ENCODE measurements around the gene PTPRM. TPM values are rescaled to one million over a fixed set of nuclear protein-coding genes. Genes with fewer than 3 reads are reported as not detected.

Gene PTPRM
- total RNA-seq, 2 donors from 2014 or later: 12.3 to 15.9 TPM

DNA sequence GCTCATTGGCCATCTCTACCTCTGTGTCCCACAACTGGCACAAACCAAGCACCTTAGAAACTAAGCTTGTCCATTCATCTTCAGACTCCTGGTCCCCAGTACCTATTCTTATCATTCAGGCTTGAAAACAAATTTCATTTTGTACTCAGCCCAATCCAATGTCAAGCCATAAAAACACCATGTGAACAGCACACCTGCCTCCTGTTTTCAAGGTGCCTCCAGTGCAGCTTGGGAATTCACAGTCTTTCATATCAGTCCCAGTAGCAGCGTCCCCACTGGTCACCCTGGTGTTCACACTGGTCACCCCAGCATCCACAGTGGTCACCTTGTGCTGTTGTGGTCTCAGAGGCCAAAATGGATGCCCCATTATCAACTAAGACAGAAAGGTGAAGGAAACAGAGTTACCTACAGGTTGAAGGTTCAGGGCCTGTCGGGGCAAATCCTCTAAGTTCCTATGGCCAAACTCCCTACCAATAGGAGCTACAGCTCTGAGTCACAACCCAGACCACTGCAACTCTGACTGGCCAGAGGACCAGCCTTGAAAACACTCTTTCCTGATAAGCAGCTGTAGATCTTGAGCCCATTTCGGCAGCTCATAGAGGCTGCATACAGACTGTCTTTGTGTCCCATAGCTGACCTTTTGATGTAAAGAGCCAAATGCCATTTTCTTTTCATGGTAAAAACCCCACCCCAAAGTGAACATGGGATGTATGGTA lies 782.6 kb downstream of the PTPRM start:
- ATAC-seq: no peak
- intact Hi-C loops (cut with DNase I, micrococcal nuclease): no loop called here
- no peak for DNase-seq

DNA sequence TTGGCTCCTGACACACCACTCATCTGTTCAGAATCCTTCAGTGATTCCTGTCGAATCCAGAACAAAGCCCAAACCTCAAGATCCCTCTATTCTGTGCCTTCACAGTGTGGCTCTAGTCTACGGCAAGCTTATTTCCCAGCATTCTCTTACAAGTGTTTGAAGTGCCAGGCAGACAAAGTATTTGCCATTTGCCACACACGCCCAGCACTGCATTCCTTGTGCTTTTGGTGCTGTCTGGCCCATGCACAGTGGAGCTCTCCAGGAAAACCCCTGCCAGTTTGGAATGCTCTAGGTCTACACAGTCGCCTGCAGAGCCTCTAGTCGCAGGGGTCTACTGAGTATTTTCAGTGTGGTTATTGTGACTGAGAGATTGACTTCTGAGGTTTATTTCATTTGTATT lies 783.5 kb downstream of the PTPRM start:
- intact Hi-C loops (cut with DNase I, micrococcal nuclease): no loop called here
- DNase-seq (no peak), ATAC-seq (no peak)

DNA sequence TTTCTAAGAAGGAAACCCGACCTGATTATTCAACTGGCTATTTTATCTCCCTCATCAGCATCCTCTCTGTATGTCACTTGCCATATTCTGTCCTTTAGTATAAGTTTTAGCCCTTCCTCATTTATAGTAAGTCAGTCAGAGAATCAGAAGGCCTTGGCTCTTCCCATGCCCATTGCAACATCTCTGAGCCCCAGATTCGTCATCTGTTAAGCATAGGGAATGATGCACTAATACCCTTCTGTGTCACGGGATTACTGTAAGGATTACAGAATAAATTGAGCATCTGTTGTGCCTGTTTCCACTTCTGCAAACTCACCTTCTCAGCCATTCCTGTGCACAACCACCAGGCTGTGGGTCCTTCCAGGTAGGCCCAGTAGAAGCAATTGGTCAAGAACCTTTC lies 784.0 kb downstream of the PTPRM start:
- no peak for DNase-seq
- ATAC-seq: no peak
- intact Hi-C loops (cut with DNase I, micrococcal nuclease): no loop called here

DNA sequence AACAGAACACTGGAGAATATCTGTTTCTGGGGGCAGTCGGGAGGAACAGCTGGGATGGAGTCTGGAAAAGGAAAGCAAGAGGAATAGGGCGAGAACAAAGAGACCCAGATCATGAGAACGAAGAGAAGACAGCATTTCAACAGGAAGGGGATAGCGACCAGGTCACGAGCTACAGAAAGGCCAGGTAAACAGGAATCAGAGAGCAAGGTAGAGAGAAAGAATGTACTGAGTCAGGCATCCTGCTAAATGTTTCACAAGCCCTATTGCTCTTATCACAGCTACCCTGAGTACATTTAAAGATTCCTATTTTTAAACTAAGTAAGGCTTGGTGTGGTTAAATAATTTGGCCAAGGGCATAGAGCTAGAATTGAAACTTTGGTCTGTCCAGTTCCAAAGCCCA lies 787.2 kb downstream of the PTPRM start:
- intact Hi-C loops (cut with DNase I, micrococcal nuclease): no loop called here
- ATAC-seq (no peak), DNase-seq (no peak)

DNA sequence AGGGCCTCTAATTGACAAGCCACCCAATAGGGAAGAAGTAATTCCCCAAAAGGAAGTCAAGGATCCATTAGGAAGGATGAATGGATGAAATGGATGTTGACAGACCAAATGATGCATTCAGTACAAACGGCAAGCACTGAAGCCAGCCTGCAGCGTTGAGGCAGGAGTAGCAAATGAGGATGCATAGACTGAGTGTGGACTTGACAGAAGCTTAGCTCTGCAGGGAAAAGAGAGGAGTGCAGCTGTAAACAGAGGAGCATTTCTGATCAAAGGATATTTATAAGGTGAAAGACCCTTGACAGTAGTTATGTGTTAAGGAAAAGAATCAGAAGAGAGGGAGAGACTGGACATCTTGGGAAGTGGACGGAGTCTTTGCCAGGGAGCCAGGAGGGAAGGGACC lies 788.9 kb downstream of the PTPRM start:
- no peak for DNase-seq
- no peak for ATAC-seq
- intact Hi-C loops (cut with DNase I, micrococcal nuclease): no loop called here

DNA sequence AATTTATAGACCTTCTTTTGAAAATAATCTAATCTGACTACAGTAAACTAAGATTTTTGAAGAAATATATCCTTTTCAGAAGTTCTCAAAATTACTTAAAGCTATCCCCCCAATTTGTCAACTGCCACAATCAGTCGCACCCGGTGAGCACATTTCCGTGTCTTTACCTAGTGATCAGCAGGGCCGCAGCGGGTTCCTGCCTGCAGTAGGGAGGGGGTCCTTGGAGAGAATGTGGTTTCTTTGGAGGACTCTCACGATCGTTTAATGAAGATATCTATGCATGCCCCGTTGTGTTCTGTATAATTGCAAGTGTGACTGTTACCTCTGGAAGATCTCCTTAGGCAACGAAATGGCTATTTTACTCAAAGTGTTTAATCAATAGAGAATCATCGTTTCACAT lies 790.2 kb downstream of the PTPRM start:
- ATAC-seq (no peak), DNase-seq (no peak)
- intact Hi-C loops (cut with DNase I, micrococcal nuclease): no loop called here

DNA sequence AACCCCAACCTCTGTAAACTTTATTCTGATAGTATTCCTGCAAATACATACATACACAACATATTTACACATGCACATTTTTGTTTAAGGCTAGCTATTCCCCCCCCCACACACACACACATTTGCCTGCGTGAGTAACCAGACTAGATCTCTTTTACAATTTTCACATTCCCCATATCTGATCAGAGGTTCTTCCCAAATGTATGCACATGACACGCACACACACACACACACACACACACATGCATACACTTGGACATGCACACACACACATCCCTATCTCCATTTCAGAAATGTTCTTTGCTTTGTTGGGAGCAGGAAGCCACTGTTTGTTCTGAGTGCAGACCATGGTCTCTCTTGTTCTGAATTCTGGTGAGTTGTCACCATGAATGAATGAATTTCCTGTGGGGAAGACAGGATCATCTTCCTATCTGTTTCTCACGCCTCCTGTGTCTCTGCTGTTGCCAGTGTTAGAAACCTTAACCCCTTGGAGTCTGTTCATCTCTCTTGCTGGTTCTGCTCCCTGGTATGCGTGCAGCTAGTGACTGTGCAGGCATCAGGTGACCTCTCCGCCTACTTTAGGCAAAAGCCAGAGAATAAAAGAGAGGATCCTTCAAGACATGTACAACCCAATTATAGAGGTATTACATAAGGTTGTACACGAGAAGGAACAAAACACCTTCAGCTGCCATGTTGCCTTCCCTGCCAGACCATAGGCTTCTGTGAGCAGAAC lies 791.1 kb downstream of the PTPRM start:
- DNase-seq (no peak), ATAC-seq (no peak)
- intact Hi-C loops (cut with DNase I, micrococcal nuclease): no loop called here

DNA sequence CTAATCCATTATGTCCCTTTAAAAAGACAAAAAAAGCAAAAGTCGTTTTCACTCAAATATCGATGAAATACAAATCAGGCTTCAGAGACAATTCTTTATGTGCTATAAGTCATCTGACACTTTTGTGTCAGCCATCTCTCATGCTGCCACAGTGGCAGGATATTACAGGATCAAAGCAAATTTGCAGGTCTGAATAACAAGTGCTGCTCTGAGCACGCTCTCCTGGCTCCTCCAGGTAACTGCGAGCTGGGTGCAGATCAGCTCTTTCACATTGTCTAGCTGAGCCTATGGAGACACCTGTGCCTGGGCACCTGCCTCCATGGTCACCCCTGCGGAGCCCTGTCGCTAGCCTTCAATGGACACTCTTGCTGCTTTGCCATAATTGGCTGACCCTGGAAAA lies 792.0 kb downstream of the PTPRM start:
- intact Hi-C loops (cut with DNase I, micrococcal nuclease): no loop called here
- ATAC-seq: no peak
- DNase-seq: no peak

DNA sequence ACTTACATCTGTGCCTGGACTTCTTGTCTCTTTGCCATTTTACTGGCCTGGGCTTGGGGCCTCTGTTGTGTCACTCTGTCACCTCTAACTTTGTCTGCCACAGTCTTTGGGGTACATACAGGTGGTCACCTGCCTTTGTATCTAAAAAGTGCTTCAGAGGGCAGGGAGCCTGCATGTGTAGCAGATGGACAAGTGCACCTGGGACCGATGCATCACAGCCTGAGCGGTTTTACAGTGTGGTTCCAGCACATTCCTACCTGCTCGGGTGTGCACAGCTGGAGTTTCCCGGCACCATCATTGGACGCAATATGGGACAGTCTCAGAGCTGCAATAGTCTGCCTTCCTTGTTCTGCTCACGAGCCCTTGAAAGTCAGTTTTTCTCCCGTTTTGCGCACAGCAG lies 792.4 kb downstream of the PTPRM start:
- no peak for DNase-seq
- no peak for ATAC-seq

DNA sequence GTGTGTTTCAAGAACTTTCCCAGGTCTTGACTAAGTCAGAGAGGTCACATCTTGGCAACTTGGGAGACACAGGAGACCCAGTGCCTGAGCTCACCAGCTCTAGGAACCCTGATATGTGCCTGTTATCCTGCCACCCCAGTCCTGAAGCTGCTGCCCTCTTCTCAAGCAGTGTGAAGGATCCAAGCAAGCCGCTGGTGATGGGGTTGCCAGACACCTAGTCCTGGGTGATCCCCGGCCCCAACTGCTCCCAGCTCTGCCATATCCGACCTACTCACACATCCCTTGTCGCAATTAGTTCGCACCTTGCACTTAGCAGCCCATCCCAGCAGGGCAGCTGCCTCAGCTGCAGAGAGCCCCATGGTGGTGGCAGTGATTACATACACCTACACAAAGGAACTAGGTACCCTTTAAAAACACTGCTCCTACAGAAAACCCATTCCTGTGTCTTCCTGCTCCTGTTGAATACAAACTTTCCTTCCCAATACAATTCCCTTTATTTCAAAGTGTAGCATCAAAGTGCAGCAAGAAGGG lies 794.9 kb downstream of the PTPRM start:
- ATAC-seq: no peak
- no peak for DNase-seq
- intact Hi-C loops (cut with DNase I, micrococcal nuclease): no loop called here

More for the DNA sequence above, 792.4 kb downstream of the PTPRM start:
- intact Hi-C loops (cut with DNase I, micrococcal nuclease): no loop called here

DNA sequence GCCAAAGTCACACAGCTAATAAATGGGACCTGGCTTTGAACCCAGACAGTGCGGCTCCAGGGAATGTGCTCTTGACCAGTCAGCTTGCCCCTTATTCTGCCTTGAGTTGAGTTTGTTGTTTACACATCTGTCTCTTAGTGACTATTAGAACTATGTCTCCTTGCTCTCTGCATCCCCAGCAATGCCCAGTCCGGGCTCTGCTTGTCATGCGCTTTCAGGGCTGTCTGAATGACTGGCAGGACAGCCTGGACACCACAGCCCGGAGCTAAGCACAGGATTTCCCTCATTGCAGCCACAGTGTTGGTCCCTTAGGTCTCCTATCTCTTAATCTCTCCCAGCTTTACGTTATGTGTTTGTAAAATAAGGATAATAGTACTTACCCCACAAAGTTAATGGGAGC lies 795.7 kb downstream of the PTPRM start:
- ATAC-seq (no peak), DNase-seq (no peak)
- intact Hi-C loops (cut with DNase I, micrococcal nuclease): no loop called here

DNA sequence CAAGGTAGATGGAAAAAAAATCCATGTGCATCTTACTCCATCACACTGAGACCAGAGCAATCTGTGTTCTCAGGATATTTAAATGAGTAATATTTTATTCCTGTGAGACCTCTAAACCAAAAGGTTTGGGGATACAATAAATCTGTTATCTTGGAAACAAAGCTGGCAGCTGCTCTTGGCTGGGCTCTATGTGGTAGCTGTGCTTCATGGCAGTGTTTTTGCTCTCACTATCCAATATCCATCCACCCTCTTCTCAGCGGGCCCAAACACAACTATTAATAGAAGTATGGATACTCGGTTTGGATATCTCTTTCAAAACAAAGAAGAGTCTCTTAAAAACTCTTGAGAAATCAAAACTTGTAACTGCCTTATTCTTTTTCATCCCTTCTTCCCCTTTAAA lies 797.3 kb downstream of the PTPRM start:
- intact Hi-C loops (cut with DNase I, micrococcal nuclease): no loop called here
- ATAC-seq (no peak), DNase-seq (no peak)

DNA sequence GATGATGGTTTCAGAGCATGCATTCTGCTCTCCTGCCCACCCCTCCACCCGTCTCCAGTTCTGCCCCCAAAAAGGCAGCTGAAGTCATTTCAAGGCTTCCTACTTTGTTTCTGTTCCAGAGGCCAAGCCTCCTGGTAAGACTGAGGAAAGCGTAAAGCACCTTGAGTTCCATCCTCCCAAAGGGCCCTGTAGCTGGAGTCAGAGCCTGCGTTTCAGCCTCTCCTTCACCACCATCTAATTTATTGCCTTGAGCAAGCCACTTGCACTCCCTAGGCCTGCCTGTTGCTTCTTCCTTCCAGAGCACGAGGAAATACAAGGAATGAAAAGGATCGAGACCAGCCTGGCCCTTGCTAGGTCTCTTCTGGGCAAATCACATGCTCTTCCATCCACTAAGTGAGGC lies 797.9 kb downstream of the PTPRM start:
- DNase-seq (no peak), ATAC-seq (no peak)
- intact Hi-C loops (cut with DNase I, micrococcal nuclease): no loop called here

DNA sequence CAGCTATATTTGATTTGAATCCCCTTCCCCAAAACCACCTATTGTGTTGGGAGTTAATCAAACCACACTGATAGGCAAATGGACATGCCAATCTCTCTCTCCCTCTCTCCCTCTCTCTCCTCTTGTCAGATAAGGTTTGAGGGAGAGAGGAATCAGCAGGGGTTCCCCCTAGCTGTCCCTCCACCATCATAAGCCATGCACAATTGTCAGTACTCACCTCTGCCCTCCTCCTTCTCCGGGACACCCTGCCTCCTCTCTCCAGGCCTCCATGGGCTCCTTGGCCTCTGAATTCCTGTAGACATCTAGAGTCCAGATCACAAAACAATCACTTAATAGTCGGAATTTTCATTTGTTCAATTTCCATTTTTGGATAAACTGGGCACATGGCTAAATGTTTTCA lies 798.4 kb downstream of the PTPRM start:
- DNase-seq: no peak
- no peak for ATAC-seq
- intact Hi-C loops (cut with DNase I, micrococcal nuclease): no loop called here

DNA sequence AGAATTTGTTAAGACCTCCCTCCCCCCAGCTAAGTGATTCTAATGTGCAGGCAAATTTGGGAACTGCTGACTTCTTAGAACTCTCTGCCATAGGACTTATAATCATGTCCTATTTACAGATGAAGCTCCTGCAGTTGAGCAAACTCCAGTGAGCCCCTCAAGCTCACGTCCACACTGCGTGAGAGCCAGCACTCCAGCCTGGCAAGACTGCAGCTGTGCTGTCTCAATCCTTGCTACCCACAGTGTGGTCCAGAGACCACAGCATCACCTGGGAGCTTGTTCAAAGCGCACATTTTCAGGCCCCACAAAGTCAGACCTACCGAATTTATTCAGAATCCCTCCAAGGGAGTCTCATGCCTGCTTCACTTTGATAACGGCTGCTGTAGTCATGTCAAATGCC lies 799.0 kb downstream of the PTPRM start:
- no peak for DNase-seq
- no peak for ATAC-seq
- intact Hi-C loops (cut with DNase I, micrococcal nuclease): no loop called here

DNA sequence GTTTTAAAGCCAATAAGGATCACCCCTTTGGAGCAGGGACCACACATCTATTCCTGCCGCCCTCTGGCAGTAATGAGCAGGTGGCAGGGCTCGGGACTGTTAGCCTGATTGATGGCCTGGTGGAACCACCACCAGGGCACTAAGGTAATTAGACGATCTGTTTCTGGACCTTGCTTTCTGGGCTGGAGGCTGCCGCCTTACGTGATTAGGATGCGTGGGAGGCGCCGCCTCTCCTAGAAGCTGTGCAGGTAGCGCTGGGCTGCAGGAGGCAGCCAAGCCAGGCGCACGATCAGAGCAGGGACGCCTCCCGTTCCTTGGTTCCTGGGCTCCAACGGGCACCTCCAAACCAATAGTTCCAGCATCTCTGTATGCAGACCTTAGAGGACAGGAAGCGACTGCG lies 799.5 kb downstream of the PTPRM start:
- intact Hi-C loops (cut with DNase I, micrococcal nuclease): no loop called here
- DNase-seq (peak in 1 of 2 donors; percentile 5), ATAC-seq (peak; percentile 32)

DNA sequence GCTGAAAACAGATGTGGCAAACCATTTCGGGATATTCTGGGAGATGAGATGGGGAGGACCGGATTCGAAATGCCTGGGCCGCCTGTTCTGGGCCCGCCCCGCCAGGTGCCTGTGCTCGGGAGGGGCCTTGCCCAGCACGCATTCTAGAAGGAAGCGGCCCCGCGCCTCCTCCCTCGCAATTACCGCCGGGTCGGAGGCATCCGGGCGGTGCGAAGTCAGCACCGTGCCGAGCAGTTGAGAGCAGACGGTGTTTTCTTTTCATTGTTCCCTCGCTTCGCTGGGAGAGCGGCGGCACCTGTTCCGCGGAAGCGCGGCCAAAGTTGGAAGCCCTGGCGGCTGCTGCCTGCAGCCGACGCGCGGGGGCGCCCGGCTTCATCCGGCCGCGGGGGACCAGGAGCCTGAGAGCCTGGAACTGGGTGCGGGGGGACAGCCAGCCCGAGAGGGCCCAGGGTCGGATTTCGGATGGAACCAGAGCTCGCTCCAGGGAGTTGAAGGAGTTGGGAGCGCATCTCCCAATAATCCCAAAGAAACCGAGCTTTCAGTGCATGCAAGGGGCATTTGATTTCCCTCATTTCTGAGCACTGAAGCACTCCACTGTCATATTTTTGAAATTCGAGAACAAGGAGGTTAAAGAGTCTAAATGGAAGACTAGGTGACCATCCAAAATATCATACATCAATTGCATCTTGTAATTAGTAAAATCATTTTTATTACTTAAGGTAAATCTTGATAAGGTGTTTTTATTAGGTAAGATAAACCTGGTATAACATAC lies 800.3 kb downstream of the PTPRM start:
- ATAC-seq (peak; percentile 87), DNase-seq (peak; percentile 33 to 51)
- intact Hi-C loops (cut with DNase I, micrococcal nuclease): no loop called here

DNA sequence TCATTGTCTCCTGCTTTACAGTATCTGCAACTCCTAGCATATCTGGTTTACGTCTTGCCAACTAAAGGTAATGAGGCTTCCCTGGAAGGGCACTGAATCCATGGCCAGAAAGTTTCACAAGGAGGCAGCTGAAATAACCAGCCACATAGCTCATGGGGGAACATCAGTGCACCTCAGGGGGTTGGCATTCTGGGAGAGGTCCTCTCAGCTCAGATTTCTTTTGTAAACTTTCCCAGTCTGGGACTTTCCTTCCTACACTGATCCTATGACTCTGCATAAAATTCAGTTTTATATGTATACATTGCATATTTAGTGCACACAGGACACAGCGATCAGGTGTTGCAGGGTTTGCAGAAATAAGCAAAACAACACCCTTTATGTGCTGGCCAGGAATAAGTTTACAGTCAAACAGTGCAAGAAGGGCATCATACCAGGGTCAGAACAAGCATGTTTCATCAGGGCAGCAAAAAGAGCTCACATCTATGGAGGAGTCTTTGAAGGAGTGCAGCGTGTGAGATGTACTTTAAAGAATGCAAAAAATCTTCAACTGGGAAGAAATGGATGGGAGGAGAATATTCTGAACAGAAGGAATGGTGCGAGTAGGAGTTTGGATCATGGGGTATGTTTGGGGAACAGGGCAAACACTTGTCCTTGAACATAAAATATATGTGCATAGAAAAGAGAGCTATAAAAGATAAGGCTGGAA lies 801.5 kb downstream of the PTPRM start:
- intact Hi-C loops (cut with DNase I, micrococcal nuclease): no loop called here
- DNase-seq (no peak), ATAC-seq (no peak)

DNA sequence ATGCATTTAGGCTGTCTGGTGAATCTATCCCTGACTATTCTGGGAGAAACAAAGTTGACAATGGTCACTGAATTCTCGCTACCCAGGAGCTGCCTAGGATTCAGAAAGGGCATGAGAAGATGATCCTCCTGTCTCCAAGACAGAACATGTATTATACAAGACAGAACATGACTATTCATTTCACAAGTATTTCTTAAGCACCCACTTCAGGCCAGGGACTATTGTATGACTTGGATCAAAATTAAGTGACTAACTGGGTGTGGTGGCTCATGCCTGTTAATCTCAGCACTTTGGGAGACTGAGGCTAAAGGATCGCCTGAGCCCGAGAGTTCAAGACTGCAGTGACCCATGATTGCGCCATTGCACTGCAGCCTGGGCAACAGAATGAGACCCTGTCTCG lies 806.4 kb downstream of the PTPRM start:
- intact Hi-C loops (cut with DNase I, micrococcal nuclease): no loop called here
- ATAC-seq (no peak), DNase-seq (no peak)
